Measurements from ENCODE around the gene SOS1. TPM values are rescaled to one million over a fixed set of nuclear protein-coding genes. Genes with fewer than 3 reads are reported as not detected.

The SOS1 gene
- total RNA-seq, 1 experiment from 2014 or later: 28.4 TPM

GRCh38 chr2:38978296-38978903, 142.5 kb downstream of the SOS1 start (continued):
- TF ChIP-seq AFF4 (CRISPR knock-in tag; IDR thresholded peaks at IDR 0.05; ENCODE audit: borderline replicate concordance): no peak
- no peak for TF ChIP-seq ELF4 (CRISPR knock-in tag; IDR thresholded peaks at IDR 0.05; ENCODE audit: low read depth)

- POLR2A ChIA-PET: no interaction called here
- H3K36me3 Mint-ChIP-seq: no peaks in the 10 kb centered on the region
- ATAC-seq: no peak
These were observed 143.8 kb downstream of the SOS1 start for GRCh38 chr2:38977047-38977446.

More at GRCh38 chr2:38977047-38977446, 143.8 kb downstream of the SOS1 start:
- H3K4me1 Mint-ChIP-seq: peaks cover 19% of the 10 kb centered on the region
- CTCF ChIA-PET: no interaction called here
- TF ChIP-seq E2F4 (CRISPR knock-in tag; IDR thresholded peaks at IDR 0.05; ENCODE audit: borderline replicate concordance, low read depth) (no peak), ZNF232 (CRISPR knock-in tag; IDR thresholded peaks at IDR 0.05) (no peak), ESRRA (CRISPR knock-in tag; IDR thresholded peaks at IDR 0.05; ENCODE audit: borderline replicate concordance) (no peak), NFATC4 (CRISPR knock-in tag; IDR thresholded peaks at IDR 0.05) (no peak), ZNF416 (CRISPR knock-in tag; IDR thresholded peaks at IDR 0.05) (no peak), CREB1 (CRISPR knock-in tag; IDR thresholded peaks at IDR 0.05) (no peak), IRF2 (CRISPR knock-in tag; IDR thresholded peaks at IDR 0.05; ENCODE audit: borderline replicate concordance, low read depth) (no peak), ATF1 (CRISPR knock-in tag; IDR thresholded peaks at IDR 0.05) (no peak), SP1 (CRISPR knock-in tag; conservative IDR thresholded peaks at IDR 0.05) (no peak), CDX4 (CRISPR knock-in tag; IDR thresholded peaks at IDR 0.05; ENCODE audit: borderline replicate concordance) (no peak), GABPB1 (CRISPR knock-in tag; IDR thresholded peaks at IDR 0.05) (no peak), ZNF281 (CRISPR knock-in tag; IDR thresholded peaks at IDR 0.05) (no peak), ZNF317 (CRISPR knock-in tag; IDR thresholded peaks at IDR 0.05; ENCODE audit: borderline replicate concordance, low read depth) (no peak), USF2 (CRISPR knock-in tag; IDR thresholded peaks at IDR 0.05) (no peak), ZNF138 (CRISPR knock-in tag; conservative IDR thresholded peaks at IDR 0.05) (no peak)
- H3K9me3 Mint-ChIP-seq: no peaks in the 10 kb centered on the region
- no peaks in the 10 kb centered on the region for H3K27me3 Mint-ChIP-seq (ENCODE audit: low read depth)
- no peak overlapping the region for H3K4me3 Mint-ChIP-seq
- H3K27ac Mint-ChIP-seq: no peak overlapping the region
- no peak for DNase-seq (ENCODE audit: low spot score)

All from WTC11 (cell line).